NK-92 treated with Interleukin-12 subunit alpha and Interleukin-12 subunit beta, amount 100 ng/mL, for 24 hours (cell line): ENCODE measurements around the gene CD27.
A peak's percentile ranks its signal among the peaks of the same experiment; 100 is the strongest.
"Not testable (repeated sequence)": the region's sequence is repeated elsewhere in the genome, so short reads cannot be mapped to it uniquely, and the experiment has no call there.

Experiments used
- DNase-seq: peaks from one replicate; lab custom pipeline; 2025; lab: John Stamatoyannopoulos, UW

CD27 gene

DNA sequence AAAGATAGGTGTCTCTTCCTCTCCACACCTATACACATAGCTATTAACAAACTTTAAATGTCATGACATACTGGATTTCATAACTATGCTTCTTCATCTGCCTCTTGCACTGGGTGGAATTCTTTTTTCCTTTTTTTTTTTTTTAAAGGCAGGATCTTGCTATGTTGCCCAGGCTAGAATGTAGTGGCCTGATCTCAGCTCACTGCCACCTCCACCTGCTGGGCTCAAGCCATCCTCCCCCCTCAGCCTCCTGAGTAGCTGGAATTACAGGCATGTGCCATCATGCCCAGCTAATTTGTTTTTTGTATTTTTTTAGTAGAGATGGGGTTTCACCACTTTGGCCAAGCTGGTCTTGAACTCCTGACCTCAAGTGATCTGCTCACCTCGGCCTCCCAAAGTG lies 43.5 kb downstream of the CD27 start:
- no peak for DNase-seq

DNA sequence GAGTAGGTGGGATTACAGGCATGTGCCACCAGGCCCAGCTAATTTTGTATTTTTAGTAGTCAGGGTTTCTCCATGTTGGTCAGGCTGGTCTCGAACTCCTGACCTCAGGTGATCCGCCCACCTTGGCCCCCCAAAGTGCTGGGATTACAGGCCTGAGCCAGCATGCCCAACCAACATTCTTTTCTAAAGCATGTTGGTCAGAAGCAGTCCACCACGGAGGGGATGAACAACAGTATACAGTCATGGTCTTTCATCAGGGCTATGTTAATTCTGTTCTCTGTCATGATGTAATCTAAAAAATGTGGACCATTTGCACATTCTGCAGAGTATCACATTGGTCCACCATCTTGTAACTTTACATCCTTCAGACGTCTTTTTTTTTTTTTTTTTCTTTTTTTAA lies 44.7 kb downstream of the CD27 start:
- no peak for DNase-seq

DNA sequence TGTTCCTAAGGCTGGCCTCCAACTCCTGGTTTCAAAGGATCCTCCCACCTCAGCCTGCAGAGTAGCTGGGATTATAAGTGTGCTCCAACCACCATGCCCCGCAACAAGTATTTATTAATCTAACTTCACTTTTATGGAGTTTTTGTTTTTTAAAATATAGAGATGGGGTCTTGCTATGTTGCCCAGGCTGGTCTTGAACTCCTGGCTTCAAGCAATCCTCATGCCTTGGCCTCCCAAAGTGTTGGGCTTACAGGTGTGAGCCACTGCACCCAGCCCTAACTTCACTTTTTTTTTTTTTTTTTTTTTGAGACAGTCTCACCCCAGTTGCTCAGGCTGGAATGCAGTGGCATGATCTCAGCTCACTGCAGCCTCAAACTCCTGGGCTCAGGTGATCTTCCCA lies 45.9 kb downstream of the CD27 start:
- DNase-seq, result not testable (repeated sequence)

DNA sequence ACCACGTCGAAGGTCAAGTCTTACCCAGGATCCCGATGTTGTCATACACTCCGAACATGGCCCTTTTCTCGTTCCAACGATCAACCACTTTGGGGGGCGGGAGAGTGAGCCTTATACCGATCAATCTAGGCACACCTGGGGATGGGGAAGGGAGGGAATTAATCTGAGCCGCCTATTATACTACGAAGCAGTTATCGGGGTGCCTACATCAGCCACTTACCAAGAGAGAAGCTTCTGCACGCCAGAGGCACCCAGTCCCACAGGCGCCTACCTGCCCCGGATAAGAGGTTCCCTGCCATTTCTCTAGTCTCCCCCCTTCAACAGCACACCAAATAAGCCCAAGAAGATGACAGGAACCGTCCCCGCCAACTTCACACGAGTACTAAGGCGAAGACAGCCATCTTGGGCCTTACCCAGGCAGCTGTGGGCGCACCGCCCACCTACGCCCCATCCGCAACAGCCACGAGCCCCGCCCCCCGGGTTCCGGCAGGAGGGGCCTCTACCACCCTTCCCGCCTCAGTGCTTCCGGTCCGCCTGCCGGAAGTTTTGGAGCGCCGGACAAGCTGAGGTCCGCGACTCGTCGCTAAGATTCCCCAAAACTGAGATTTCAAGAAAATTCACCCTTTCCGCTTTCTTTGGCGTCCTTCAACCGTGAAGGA lies 48.2 kb downstream of the CD27 start, which contains the start of gene MRPL51:
TSS of gene MRPL51 (minus strand) at position 425 of the 659 bp plus-strand sequence. CDS start at position 299, 126 bp downstream.
- peak; percentile 84 for DNase-seq

DNA sequence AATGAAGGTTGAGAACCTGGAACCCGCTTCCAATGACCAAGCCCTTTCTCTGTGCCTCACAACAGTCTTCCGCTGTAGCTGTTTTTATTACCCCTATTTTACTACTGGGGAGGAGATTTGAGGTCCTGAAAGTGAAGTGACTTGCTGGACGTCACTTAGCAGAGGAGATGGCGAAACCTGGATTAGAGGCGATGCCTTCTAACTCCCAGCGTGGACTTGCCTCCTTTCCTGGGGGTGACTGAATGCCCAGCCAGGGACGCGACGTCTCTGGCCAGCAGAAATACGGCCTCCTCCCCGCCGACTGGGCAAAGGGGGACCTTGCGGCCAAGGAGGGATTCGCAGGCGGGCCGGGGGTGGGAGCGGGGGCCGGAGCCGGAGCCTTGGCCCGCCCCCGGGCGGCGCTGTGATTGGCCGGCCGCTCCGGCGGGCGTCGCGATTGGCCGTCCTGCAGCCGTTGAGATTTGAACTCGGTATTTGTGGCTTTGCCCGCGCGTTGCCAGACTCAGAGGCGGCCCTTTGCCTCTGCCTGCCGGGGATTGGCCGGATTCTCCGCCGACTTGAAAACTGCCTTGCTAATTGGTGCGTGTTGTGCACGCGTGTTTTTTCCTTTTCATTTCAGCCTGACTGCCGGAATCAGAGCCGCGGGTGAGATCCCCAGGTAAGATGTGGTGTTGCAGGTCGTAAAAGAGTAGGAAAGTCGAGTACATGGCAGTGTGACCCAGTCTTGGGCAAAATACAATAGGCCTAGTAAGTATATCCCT lies 48.9 kb downstream of the CD27 start, which contains the start of gene NCAPD2:
TSS of gene NCAPD2 (plus strand) at position 606 of the 761 bp plus-strand sequence. CDS start 997 bp downstream, outside the sequence.
- DNase-seq, result peak; percentile 81

DNA sequence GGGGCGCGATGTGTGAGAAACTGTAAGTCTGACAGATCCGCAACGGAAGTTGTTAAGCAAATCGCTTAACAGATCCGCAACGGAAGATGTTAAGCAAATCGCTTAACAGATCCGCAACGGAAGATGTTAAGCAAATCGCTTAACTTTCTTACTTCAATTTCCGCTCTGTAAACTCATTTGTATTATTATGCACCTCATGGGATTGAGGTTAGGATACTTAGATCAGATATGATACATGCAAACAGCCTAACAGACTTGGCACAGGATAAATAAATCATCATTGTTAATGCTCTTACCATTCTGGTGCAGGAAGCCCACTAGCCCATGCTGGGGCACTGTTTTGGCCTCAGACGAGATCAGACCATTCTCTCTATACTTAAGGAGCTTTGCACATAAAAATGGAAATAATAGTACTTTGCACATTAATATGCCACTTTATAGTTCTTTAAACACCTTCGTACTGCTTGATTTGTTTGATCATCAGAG lies 49.5 kb downstream of the CD27 start:
- no peak for DNase-seq

DNA sequence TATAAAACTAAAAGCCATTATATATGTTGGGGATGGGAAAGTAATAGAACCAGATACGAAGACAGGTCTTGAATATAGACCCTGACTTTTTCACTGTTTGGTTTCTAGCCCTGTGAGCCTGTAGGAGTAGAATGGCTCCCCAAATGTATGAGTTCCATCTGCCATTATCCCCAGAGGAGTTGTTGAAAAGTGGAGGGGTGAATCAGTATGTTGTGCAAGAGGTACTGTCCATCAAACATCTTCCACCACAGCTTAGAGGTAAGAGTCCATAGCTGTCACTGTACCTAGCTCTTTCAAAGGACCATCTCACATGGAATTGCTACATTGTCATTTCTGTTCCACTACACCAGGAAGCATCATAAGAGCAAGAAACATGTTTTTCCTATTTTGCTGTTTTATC lies 50.2 kb downstream of the CD27 start:
- no peak for DNase-seq

DNA sequence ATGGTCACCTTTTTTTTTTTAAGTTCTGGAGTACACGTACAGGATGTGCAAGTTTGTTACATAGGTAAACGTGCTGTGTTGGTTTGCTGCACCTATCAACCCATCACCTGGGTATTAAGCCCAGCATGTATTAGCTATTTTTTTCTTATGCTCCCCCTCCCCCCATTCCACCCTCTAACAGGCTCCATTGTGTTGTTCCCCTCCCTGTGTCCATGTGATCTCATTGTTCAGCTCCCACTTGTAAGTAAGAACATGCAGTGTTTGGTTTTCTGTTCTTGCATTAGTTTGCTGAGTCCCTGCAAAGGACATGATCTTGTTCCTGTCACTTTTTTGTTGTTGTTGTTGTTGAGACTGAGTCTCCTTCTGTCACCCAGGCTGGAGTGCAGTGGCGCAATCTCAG lies 52.5 kb downstream of the CD27 start:
- not testable (repeated sequence) for DNase-seq

DNA sequence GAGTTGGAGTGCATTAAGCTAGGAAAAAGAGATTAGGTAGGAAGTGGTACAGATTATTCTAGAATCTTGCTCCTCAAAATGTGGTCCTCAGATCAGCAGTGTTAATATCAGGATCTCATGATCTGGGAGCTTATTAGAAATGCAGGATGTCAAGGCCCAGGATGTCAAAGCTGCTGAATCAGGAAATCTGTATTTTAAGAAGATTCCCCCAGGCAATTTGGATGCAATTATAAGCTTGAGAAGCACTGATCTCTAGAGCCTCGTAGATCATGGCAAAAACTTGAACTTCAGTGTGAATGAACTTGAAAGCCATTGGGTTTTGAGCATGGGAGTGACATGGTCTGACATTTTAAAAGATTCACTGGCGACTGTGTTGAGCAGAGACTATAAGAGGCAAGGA lies 55.7 kb downstream of the CD27 start:
- no peak for DNase-seq
